ENCODE data around the gene PIEZO2.

PIEZO2 gene

GRCh38 chr18:10913919-10914318, 235.4 kb downstream of the PIEZO2 start:
- Histone ChIP-seq H3K4me1 (ENCODE audit: control insufficient read depth, low read length) (no peaks in the 10 kb centered on the region), H3K27ac (ENCODE audit: low read depth, low read length) (no peak overlapping the region), H3F3A (ENCODE audit: control insufficient read depth, insufficient read depth) (no peaks in the 10 kb centered on the region)

GRCh38 chr18:10912790-10913545, 236.4 kb downstream of the PIEZO2 start:
- Histone ChIP-seq H3K79me2 (ENCODE audit: control insufficient read depth, low read length) (no peaks in the 10 kb centered on the region), H3K27me3 (ENCODE audit: control insufficient read depth, low read length) (no peaks in the 10 kb centered on the region), H3K9me3 (ENCODE audit: control insufficient read depth, insufficient read depth, low read length) (no peaks in the 10 kb centered on the region), H4K20me1 (ENCODE audit: control insufficient read depth, insufficient read depth, low read depth, low read length) (no peaks in the 10 kb centered on the region), H3K36me3 (ENCODE audit: control insufficient read depth, low read length) (no peaks in the 10 kb centered on the region), H3K4me1 (ENCODE audit: control insufficient read depth, low read length) (no peaks in the 10 kb centered on the region), H3K4me3 (ENCODE audit: low read length) (no peak overlapping the region), H3K9me2 (replicated peaks; ENCODE audit: control insufficient read depth, low read length) (no peaks in the 10 kb centered on the region), H3K4me2 (ENCODE audit: low read length) (no peak overlapping the region), H3K27ac (ENCODE audit: low read depth, low read length) (no peak overlapping the region), H3F3A (ENCODE audit: control insufficient read depth, insufficient read depth) (no peaks in the 10 kb centered on the region)
- TF ChIP-seq CTCF (IDR thresholded peaks at IDR 0.05; ENCODE audit: low read depth, low read length, poor library complexity, severe bottlenecking), result no peak
- no peak for TF ChIP-seq EZH2phosphoT487 (IDR thresholded peaks at IDR 0.05; ENCODE audit: borderline replicate concordance, low read length)

More at GRCh38 chr18:10913919-10914318, 235.4 kb downstream of the PIEZO2 start:
- no peak overlapping the region for H3K4me2 ChIP-seq (ENCODE audit: low read length)
- H3K27me3 ChIP-seq (ENCODE audit: control insufficient read depth, low read length), result no peaks in the 10 kb centered on the region
- no peak overlapping the region for H3K4me3 ChIP-seq (ENCODE audit: low read length)
- no peaks in the 10 kb centered on the region for H3K79me2 ChIP-seq (ENCODE audit: control insufficient read depth, low read length)
- TF ChIP-seq EZH2phosphoT487 (IDR thresholded peaks at IDR 0.05; ENCODE audit: borderline replicate concordance, low read length), result no peak
- no peak for TF ChIP-seq CTCF (IDR thresholded peaks at IDR 0.05; ENCODE audit: low read depth, low read length, poor library complexity, severe bottlenecking)
- no peaks in the 10 kb centered on the region for H3K9me3 ChIP-seq (ENCODE audit: control insufficient read depth, insufficient read depth, low read length)
- H4K20me1 ChIP-seq (ENCODE audit: control insufficient read depth, insufficient read depth, low read depth, low read length), result no peaks in the 10 kb centered on the region
- H3K36me3 ChIP-seq (ENCODE audit: control insufficient read depth, low read length), result no peaks in the 10 kb centered on the region
- H3K9me2 ChIP-seq (replicated peaks; ENCODE audit: control insufficient read depth, low read length), result no peaks in the 10 kb centered on the region

GRCh38 chr18:10909724-10910123, 239.6 kb downstream of the PIEZO2 start:
- no peak overlapping the region for H3K4me2 ChIP-seq (ENCODE audit: low read length)
- H3K27me3 ChIP-seq (ENCODE audit: control insufficient read depth, low read length), result no peaks in the 10 kb centered on the region
- no peaks in the 10 kb centered on the region for H3K4me1 ChIP-seq (ENCODE audit: control insufficient read depth, low read length)
- H3K9me2 ChIP-seq (replicated peaks; ENCODE audit: control insufficient read depth, low read length), result no peaks in the 10 kb centered on the region
- TF ChIP-seq CTCF (IDR thresholded peaks at IDR 0.05; ENCODE audit: low read depth, low read length, poor library complexity, severe bottlenecking) (no peak), EZH2phosphoT487 (IDR thresholded peaks at IDR 0.05; ENCODE audit: borderline replicate concordance, low read length) (no peak)
- H3K79me2 ChIP-seq (ENCODE audit: control insufficient read depth, low read length), result no peaks in the 10 kb centered on the region
- H4K20me1 ChIP-seq (ENCODE audit: control insufficient read depth, insufficient read depth, low read depth, low read length), result no peaks in the 10 kb centered on the region
- H3K36me3 ChIP-seq (ENCODE audit: control insufficient read depth, low read length), result no peaks in the 10 kb centered on the region
- no peaks in the 10 kb centered on the region for H3K9me3 ChIP-seq (ENCODE audit: control insufficient read depth, insufficient read depth, low read length)
- no peak overlapping the region for H3K27ac ChIP-seq (ENCODE audit: low read depth, low read length)
- no peaks in the 10 kb centered on the region for H3F3A ChIP-seq (ENCODE audit: control insufficient read depth, insufficient read depth)
- H3K4me3 ChIP-seq (ENCODE audit: low read length), result no peak overlapping the region

All from DOHH2 (cell line).